AG04450 (cell line): ENCODE data around the gene IL17REL. TPM values are rescaled to one million over a fixed set of nuclear protein-coding genes. Genes with fewer than 3 reads are reported as not detected.

ENCODE experiments used
- CTCF ChIA-PET: fragments of 300-600, 350-600 bp; formaldehyde crosslinking; extraction: SDS; loops from one replicate; lab custom pipeline; 2022; ENCODE audit warnings: antibody characterized with exemption, inconsistent platforms; lab: Charles Lee
- POLR2A ChIA-PET: fragments of 350-600 bp; formaldehyde crosslinking; extraction: SDS; loops from one replicate; lab custom pipeline; 2021; ENCODE audit warnings: antibody characterized with exemption, inconsistent platforms; lab: Yijun Ruan, JAX
- DNase-seq: peaks from one replicate; pipeline ENCODE4 v3.0.0-alpha.2; 2011; ENCODE audit warnings: low read depth, low spot score
- H3K27ac ChIP-seq: one replicate; pipeline ENCODE4 v1.5.1; 2012; ENCODE audit warnings: low read depth, low read length, control low read depth
- H3K27me3 ChIP-seq: one replicate; pipeline ENCODE4 v1.6.0; 2012; ENCODE audit warnings: low read length; ENCODE audit not compliant: control insufficient read depth, insufficient read depth
- H3K4me3 ChIP-seq: 2 replicates; pipeline ENCODE4 v1.5.1; 2011; ENCODE audit warnings: mild to moderate bottlenecking, low read depth, low read length, control low read depth
- H3K9me3 ChIP-seq: 2 replicates; pipeline ENCODE4 v1.5.1; 2012; ENCODE audit warnings: low read length; ENCODE audit not compliant: control insufficient read depth, insufficient read depth
- CTCF ChIP-seq: IDR thresholded peaks from 2 replicates; pipeline ENCODE4 v1.5.1; 2011; ENCODE audit warnings: low read depth, low read length, control low read depth, inconsistent platforms
- polyA plus RNA-seq: library from polyadenylated mRNA; depleted of rRNA; stranded (reverse); fragments of >200 nt; gene quantifications from 2 replicates; pipeline ENCODE4 v1.2.3, GENCODE V29; 2011

IL17REL gene
- polyA plus RNA-seq, 1 experiment = not detected

- Histone ChIP-seq H3K4me3 (no peak overlapping the region), H3K27ac (no peak overlapping the region), H3K27me3 (peaks cover 33% of the 10 kb centered on the region), H3K9me3 (peaks cover 4% of the 10 kb centered on the region)
- ChIA-PET POLR2A (no interaction called here), CTCF (interaction anchor here (1.0 kb wide), 1 partner anchor 27 kb away, joined by 4 read pairs; no protein-coding TSS in a partner anchor)
- TF ChIP-seq CTCF = no peak
- no peak for DNase-seq
These were observed 6.8 kb upstream of the IL17REL start for GRCh38 chr22:50019316-50019715.

DNA sequence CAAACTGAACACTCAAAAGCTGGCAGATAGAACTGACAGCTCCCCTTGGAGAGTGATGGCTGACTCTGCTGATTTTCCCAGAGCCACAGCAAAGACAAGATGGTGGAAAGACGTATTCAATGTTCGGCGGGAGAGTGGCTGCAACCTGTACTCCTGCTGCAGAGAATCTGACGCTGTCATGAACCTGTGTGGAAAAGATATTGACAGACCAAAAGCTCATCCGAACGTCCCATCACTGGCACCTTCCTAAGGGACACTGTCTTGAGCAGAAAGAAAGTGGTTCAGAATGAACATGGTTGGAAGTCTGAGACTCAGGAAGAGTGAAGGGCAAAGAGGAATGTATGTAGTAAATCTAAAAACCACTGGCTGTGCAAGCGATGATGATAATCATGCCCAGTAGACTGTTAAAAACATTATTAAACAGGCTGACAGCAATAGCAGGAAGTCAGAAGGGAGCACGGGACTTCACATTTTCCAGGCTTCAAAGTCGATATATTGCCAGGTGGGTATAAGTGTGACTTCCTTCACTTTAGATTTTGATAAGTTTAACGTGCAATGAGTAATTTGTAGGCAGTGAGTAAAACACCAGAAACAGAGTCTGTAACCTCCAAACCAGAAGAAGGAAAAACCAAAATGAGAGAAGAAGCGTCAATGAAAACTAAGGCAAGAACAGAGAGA lies 6.2 kb upstream of the IL17REL start:
- no peak for TF ChIP-seq CTCF
- Histone ChIP-seq H3K27ac (no peak overlapping the region), H3K4me3 (no peak overlapping the region), H3K27me3 (peaks cover 38% of the 10 kb centered on the region), H3K9me3 (peaks cover 4% of the 10 kb centered on the region)
- ChIA-PET CTCF (interaction anchor here (1.0 kb wide), 1 partner anchor 26 kb away, joined by 4 read pairs; no protein-coding TSS in a partner anchor), POLR2A (interaction anchor here (0.6 kb wide), 1 partner anchor 23 kb away, joined by 3 read pairs; no protein-coding TSS in a partner anchor)
- DNase-seq = no peak

- DNase-seq = no peak
- Histone ChIP-seq H3K9me3 (peaks cover 4% of the 10 kb centered on the region), H3K27me3 (peaks cover 48% of the 10 kb centered on the region), H3K27ac (no peak overlapping the region), H3K4me3 (no peak overlapping the region)
- CTCF ChIA-PET = no interaction called here
- POLR2A ChIA-PET = no interaction called here
- no peak for TF ChIP-seq CTCF
These were observed 5.2 kb upstream of the IL17REL start for GRCh38 chr22:50017701-50018224.

DNA sequence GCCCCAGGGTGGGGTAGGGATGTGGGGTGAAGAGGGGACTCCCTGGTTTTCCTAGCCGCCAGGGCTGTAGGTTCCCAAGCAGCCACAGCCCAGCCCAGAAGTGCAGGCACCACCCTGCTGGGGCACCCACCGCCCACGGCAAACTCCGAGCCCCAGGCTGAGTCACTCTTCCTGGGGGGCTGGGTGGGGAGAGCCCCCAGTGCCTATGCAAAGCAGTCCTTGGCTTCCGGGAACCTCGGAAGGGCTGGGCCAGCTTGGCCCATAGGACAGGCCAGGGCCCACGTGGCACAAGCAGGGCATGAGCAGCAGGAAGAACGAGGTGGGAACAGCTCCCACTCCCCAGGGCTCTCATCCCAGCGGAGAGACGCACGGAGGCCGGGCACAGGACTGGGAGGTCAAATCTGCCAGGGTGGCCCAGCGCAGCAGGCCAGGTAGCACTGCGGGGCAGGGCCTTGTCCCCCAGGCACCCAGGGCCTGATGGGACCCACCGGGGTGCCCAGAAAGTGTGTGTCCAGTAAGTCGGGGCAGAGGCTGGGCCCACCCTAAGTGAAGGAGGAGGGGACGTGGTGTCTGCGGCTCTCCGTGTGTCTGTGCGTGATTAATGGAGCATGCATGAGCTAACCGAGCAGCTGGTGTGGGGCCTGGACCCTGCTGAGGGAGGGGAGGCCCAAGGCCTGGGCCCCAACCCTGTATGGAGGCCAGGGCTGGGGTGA lies 4.6 kb upstream of the IL17REL start:
- Histone ChIP-seq H3K27me3 (peaks cover 54% of the 10 kb centered on the region), H3K27ac (no peak overlapping the region), H3K4me3 (no peak overlapping the region), H3K9me3 (peaks cover 4% of the 10 kb centered on the region)
- CTCF ChIA-PET = no interaction called here
- POLR2A ChIA-PET = no interaction called here
- DNase-seq = no peak
- no peak for TF ChIP-seq CTCF
